Activated CD4-positive, alpha-beta T cell treated with anti-CD3 and anti-CD28 coated beads, Interleukin-2, amount 50 U/mL, for 24 hours (primary cell): ENCODE data around the gene THBS2.
"Not testable (repeated sequence)": the region's sequence is repeated elsewhere in the genome, so short reads cannot be mapped to it uniquely, and the experiment has no call there.

Source experiments
- DNase-seq, 2 donors: peaks; one replicate each; pipeline ENCODE4 v3.0.0-alpha.2; 2020; ENCODE audit warnings: low read depth in 1 of 2, low spot score in 1 of 2

Gene THBS2

DNA sequence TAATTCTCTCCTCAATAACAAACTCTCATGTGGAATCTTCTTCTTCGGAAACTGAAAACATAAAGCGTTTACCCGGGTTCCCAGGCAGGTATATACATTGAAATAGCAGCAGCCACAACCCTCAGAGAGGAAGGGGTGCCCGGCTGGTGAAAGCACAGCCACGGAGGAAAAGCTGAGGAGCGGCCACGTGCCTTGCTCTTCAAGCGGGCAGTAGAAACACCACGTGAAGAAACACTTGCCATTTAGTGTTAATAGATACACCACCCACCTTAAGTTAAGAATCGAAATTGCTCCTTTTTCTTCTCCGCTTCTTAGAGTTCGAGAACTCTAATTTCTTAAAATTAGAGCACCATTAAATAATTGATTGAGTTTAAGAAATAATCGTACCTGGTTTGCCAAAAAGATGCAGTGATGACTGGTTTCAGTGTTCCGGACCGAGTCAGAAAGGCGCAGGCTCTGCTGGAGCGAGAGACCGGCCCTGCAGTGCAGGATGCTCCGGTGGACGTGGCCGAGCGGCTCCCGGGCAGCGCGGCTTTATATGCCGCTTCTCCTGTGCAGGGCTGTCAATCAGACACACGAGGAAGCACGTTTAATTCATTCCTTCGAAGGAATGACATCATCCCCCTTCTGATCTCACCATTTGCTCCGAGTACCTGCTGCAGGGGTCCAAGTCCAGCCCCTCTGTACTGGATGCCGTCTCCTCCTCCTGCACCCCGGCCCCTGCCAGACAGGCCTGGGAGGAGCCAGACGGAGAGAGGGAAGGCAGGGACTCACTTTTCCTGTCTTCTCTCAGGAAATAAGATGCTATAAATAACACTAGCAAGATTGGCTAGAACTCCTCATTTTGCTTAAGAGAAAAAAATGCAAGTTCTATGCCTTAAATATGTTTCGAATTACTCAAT, at the start of gene THBS2:
THBS2 (minus strand) TSS at position 510 of the 902 bp plus-strand sequence. CDS start 3,062 bp downstream, outside the sequence.
- no peak for DNase-seq

DNA sequence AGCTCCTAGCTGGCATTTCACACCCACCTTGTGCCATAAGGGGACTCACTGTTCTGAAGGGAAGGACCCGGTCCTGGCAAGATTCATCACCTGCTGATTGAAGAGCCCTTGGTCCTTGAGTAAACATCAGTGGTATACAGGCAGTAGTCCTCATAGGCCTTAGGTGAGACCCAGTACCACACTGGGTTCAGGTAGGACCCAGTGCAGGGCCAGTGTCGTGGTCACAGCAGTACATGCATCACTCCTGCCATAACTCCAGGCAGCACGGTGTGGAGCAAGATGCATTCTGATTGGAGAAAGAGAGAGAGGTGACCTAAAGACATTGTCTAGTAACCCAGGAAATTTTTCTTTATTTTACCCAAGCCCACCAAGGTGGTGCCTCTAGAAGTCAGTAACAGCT, 49.1 kb upstream of the THBS2 start:
- DNase-seq, result no peak

DNA sequence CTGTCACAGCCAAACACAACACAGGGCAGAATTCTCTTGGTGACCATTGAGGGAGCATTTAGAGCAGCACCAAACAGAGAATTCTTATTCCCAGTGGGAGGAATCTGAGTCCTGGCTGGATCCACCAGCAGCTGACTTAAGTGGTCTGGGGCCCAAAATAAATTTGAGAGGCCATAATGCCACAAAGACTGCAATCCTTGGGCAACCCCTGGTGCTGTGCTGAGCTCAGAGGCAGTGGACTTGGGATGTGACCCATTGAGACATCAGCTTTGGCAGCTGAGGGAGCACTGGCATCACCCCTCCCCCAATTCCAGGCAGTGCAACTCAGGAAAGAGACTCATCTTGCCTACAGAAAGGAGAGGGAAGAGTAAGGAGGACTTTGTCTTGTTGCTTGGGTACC, 48.6 kb upstream of the THBS2 start:
- DNase-seq, result no peak

DNA sequence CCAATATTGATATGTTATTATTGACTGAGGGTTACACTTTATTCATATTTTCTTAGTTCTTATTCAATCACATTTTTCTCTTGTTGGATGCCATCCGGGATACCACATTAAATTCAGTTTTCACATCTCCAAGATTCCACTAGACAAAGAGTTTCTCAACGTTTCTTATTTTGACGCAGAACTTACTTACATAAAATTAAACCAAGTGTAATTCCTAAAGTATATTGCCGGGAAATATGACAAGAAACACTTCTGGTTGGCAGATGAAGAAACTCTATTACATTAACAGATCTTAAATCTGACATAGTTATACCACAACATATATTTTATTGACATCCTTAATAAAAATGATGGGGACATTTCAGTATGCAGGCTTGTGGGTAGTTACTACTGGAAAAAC, 47.3 kb upstream of the THBS2 start:
- no peak for DNase-seq

DNA sequence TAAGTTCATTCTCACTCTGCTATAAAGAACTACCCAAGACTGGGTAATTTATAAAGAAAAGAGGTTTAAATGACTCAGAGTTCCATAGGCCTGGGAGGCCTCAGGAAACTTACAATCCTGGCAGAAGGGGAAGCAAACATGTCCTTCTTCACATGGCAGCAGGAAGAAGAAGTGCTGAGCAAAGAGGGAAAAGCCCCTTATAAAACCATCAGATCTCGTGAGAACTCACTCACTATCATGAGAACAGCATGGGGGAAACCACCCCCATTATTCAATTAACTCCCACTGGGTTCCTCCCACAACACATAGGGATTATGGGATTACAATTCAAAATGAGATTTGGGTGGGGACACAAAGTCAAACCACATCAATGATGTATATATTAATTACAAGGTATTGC, 45.0 kb upstream of the THBS2 start:
- DNase-seq, result not testable (repeated sequence)

DNA sequence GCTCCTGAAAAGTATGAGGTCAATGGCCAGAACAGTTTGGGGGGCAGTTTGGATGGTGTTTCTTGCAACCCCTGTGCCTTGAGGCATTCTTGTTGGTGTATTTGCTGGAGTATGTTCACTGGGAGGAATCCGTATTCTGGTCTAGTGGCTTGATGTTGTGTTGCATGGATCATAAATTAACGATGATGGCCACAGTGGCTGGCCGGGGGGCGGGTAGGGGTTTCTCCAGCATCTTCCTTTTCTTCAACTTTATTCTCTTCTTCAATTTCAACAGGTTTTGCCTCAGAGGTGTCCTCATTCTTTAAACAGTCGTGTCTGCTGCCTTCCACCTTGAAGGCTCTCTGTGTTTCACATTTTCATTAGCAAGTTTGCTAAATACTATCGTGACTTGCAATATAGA, 43.0 kb upstream of the THBS2 start:
- no peak for DNase-seq

DNA sequence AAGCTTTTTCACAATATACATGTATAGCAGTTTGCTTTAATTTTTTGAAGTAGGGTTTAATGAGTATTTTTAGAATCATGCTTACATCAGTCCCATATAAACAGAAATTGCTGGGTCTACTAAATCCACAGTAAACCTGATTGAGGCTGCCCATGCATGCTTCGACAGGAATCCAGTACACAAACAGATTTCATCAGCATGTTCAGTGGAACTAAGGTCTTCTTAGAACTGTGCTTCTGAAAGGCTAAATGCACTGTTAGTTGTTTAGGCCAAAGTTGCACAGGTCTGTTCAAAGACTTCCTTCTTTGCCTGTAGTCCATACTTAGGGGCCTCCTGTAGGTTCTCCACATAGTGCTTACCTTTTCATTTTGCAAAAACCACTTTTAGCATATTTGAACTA, 42.5 kb upstream of the THBS2 start:
- no peak for DNase-seq

DNA sequence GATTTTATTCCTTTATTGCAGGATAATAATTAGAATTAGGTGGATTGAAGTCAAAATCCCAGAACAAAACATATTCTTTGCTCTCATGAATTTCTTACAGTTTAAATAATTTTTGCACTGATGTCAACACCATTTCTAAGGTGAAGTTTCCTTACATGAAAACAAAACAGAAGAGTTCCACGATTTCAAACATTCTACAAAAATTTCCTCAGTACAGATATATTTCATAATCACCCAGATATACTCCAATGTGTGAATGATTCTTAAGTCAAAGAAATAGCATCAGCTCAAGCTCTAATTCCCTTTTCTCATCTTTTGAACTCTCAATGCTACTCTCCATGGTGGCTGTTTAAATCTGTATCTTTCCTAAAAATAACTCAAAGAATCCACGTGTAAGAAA, 39.5 kb upstream of the THBS2 start:
- DNase-seq, result no peak

DNA sequence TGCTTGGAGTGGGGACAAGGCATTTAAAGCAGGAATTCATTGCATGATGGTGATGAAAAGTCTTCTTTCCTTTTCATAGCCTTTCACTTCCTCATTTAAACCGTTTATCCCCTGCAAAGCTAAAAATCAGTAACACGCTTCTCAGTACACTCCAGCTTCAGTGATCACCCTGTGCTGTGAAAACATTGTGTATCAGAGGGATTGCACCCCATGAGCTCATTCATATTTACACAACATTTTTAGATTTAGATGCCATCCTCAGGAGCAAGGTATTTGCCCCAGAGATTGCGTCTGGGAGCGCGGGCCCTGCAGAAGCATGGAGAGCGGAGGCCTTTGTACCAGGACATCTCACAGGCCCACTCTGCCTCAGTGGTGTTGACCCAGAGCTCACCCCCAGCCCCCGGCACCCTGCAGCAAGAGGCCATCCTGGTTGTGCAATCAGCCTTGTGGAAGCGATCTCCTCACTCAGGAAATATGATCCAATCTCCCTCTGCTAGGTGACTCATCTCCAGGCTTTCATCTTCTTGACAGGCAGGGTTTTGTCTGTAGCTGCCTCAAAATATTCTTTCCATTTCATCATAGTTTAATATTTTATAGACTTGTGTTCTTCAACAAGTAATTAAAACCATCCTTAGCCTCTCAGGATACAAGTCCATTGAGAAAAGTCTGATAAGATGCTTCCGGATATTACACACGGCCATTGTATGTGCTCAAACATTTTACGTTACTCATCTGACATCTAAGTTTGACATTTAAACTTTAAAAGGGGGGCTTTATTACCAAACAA, 38.9 kb upstream of the THBS2 start:
- DNase-seq, result no peak

DNA sequence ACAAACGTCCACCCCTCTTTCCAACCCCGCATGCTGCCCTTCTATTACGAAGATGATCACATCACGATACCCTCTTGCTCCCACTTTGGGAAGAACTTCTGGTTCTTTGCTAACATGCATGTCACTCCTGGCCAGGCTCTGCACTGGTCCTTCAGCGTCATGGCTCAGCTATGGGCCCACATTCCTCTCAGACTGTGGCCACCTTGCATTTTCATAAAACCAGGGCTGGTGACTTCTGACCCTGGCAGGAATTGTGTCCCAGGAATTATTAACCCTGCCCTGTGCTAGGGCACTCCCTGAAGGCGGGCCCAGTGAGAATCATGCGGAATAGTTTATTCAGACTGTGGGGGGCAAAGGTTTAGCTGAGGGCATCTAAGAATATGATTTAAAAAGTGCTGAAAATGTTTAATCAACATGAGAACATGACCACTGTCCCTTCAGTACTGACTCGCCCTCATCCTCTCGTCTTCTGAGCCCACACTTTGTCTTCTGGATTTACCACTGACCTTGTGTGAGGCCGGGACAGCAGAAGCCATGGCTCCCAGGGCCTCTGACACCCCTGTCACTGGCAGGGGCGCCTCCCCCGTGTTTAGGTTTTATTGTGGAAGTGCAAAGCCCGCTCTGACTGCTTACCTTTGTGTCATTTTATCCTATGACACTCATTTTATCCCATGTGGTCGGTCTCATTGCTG, 38.1 kb upstream of the THBS2 start:
- no peak for DNase-seq

DNA sequence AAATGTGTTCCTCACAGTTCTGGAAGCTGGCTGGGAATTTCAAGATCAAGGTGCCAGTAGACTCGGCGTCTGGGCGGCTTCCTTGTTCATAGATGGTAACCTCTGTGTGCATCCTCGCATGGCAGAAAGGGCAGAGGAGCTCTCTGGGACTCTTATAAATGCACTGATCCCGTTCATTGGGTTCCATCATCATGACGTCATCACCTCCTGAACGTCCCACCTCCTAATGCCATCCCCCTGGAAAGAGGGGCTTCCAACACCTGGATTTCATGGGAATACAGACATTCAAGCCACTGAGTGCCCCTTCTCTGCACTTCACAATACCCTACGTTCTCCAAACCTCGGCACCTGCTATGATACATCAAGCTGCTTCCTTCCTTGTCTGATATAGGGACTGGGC, 37.5 kb upstream of the THBS2 start:
- DNase-seq, result no peak

DNA sequence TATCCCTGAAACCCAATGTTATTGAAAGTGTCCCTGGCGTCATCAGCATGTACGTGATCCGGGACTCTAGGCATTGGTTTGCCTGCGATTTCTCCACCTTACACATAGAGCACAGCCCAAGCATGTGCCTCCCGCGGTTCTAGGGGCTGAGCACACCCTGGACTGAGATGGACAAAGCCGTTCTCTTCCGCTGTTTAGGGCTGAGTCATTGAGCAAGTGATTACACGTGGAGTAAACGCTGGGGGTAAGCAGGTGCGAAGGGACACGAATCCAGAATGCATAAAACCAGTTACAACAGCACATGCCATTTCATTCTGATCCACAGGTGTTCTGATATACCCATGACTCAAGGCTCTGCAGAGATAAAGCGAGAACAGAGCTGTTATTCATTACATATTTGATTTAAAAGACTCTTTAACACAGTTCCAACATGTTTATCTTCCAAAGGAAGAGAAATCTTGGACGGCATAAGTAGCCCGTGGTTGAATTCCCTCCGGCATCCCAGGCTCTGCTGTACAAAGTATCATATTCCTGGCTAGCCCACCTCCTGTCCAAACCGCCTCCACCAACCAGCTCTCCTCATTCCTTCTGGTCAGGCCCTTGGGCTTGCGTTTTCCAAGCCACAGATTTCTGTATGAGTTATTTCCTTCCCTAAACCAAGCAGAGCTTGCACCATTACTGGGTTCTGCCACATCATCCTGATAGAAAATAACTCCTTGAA, 36.1 kb upstream of the THBS2 start:
- DNase-seq, result no peak

DNA sequence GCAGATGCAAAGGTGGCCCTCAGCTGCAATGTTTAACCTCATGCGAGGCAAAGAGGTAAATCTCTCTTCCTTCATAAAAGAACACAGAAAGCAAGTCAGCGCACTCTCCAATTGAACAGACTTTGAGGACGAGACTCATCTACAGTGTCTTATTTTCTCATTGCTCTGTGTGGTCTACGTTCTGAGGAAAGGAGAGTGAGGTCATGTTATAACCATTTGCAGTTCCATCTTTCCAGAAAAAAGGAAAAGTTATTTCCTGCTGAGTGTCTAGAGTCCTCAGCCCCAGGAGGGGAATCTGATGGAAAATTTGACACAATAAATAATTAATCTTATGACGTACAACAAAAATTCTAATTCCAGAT, 35.6 kb upstream of the THBS2 start:
- DNase-seq, result no peak

DNA sequence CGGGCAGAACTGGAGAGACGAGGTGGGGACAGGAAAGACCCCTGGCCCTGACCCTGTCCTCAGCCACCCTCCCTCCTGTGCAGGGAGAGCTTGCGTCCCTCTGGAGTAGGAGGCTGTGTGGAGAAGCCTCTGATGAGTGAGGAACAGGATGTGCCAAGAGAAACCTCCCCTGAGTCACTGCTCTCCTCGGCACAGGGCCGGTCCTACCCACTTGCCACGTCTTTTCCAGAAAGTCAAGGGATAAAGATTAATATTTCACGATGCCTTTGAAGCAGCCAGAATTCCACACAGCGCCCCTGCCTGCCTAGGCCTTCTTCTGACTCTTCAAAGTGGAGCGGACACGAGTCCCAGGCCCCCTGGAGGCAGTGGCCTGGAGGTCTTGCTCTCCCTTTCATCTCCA, 34.9 kb upstream of the THBS2 start:
- DNase-seq, result no peak

DNA sequence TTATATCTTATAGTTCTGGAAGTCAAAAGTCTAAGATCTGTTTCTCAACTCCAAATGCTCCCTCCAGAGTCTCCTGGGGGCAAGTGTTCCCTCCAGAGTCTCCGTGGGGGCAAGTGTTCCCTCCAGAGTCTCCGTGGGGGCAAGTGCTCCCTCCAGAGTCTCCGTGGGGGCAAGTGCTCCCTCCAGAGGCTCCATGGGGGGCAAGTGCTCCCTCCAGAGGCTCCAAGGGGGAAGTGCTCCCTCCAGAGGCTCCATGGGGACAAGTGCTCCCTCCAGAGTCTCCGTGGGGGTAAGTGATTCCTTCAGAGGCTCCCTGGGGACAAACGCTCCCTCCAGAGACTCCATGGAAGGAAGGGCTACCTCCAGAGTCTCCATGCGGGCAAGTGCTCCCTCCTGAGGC, 34.0 kb upstream of the THBS2 start:
- no peak for DNase-seq

DNA sequence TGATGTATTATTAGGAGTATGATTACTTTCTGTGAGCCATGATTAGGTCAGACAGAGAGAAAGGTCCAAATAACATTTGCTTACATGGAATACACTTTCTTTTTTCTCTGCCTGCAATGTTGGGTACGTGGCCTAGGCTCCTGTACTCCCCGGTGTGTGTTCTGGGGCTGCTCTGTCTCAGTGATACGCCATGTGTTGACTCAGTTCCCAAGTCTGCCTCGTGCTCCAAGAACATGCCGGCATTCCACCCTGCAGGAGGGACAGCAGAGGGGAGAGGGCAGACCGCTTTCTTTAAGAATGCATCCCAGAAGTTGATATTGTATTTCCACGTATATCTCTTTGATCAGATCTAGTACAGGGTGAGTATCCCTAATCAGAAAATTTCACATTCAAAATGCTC, 33.3 kb upstream of the THBS2 start:
- DNase-seq, result no peak

DNA sequence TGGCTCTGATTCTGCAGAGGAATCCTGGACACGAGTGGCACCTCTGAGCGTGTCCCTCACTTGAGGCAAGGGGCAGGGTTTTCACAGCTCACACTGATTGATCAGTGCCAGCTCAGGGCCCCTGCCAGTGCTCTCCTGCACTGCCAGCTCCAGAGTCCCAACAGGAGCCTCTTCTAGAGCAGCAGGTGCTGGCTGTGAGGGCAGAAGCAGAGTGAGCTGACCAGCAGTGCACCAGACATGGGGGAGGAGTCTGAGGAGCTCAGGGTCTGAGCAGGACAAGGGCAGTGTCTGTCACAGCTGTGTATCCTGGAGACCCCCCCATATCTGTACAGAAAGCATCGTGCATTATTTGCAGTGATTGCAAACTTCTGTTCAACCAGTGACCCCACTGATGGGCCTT, 31.5 kb upstream of the THBS2 start:
- no peak for DNase-seq

DNA sequence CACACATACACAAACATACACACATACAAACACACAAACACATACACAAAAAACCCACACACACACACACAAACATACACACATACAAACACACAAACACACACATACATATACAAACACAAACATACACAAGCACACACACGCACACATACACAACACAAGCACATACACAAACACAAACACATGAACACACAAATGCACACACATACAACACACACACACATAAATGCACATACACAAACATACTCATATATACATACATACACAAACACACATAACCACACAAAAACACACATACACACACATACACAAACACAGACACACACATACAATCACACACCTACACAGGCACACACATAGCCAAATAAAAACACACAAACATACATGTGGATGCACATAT, 30.3 kb upstream of the THBS2 start:
- DNase-seq, result no peak

DNA sequence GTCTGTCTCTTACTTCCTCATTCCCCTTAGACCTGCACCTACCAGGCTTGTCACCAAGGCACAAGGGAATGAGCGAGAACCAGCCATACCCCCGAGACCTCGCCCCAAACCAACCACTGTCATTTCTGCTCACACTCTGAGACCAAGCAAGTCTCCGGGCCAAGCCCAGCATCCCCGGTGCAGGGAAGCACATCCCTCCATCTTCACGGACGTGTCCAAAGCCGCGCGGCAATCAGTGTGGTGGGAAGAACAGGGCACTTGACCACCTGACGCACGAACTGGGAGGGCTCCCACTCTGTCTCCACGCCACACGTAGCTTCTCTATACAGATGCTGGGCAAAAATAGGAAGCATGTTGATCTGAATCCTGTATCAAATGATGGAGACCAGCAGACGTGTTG, 28.4 kb upstream of the THBS2 start:
- no peak for DNase-seq

DNA sequence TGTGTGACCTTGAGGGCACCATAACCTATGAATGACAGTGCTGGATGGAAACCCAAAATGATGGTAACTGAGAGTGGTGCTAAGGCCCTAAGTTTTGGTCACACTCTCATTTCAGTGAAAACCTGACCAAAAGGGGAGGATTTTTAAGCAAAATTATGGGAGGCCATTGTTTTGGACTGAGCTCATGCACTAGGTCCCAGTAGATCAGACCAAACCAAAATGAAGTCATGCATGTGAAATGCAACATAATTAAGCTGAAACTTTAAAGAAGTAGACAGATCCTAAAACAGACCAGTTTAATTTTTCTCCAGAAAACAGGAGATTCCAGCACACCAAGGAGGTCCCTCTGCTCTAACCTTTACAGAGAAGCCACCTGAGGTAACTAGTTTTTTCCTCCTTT, 24.0 kb upstream of the THBS2 start:
- DNase-seq, result no peak

DNA sequence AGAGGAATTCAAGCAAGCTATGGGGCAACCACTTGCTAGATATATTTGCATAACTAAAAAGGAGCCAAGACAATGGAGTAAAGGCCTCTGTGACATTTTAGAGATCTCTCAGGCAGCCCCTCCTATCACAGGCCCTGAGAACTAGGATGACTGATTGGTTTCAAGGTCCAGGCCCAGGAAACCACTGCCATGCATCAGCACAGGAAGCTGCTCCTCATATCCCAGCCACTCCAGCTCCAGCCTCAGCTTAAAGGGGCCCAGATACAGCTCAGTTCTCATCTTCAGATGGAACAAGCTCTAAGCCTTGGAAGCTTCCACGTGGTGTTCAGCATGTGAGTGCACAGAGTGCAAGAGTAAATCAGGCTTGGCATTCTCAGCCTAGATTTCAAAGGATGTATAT, 21.1 kb upstream of the THBS2 start:
- no peak for DNase-seq
